GM19035 (cell line): ENCODE data around the gene ANO4.

Experiments used
- ATAC-seq: cut with Tn5 transposase; IDR thresholded peaks from one replicate; pipeline ENCODE4 v1.9.1; 2021; ENCODE audit not compliant: unreplicated experiment

Gene ANO4

DNA sequence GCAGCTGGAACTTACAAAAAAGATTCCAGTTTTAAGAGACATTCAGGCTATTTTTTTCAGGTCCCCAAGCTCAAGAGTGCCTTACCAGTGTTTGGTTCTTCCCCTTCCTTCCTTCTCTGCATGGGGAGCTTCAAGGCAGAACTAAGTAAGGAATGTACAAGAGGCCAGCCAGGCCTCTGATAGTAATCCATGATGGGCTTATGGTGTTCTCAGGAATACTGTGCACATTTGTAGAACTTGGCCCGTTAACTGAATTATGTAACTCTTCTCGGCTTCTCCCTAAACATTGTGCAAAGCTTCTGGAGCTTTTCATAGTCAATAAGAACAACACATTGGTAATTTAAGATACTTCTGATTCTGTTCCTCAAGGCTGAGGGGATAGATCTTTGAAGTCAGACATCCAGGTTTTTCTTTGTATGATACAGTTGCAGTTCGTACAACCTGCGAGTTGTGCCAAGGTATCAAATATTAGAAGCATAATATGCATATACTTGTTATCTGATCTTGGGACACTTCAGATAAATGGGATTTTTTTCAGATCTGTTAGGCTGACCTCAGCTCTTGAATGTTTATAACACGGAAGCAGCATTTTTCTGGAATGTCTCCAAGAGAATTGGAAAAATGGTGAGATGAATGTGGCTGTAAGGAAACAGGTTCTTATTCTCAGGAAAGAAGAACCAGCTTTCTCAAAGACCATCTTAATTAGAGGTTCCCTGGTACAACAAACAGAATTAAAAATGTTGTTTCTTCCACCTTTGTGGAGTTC lies 148.6 kb downstream of the ANO4 start:
- ATAC-seq = no peak

- ATAC-seq = no peak
Measured at GRCh38 chr12:100951756-100952155, 157.2 kb downstream of the ANO4 start.

DNA sequence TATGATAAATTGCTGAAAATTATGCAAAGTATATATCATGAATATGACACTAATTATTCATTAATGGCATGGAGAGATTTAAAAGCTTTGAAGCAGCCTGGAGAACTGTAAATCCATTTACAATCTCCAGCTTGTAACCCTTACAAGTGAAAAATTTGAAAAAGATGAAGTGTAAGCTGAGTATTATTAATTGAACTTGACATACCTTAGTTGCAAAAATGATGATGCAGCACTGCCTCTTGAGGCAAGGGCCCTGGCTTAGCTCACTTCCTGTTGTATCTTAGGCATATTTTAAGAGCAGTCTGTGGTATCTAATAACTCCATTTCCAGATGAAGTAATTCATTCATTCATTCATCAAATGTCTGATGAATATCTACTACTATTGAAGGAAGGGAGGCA lies 158.6 kb downstream of the ANO4 start:
- no peak for ATAC-seq

- ATAC-seq = no peak
Measured at GRCh38 chr12:100953677-100954076, 159.1 kb downstream of the ANO4 start.

DNA sequence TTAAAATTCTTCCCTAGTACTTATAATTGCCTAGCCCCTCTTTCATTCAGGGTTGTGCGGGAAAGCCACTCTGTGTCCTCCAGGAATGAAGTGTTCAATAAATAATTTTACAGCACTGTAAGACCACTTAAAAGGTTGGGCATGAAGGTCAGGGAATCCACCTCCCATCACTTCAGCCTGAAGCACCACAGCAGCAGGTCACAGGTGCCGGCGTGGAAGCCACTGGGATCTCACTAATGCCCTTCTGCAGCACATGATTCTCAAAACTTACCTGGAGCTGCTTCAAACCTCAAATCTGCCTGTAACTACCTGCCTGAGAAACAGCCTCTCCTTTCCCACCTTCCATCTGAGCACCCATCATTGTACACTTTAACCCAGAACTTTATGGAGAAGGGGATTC lies 159.5 kb downstream of the ANO4 start:
- ATAC-seq = no peak

- no peak for ATAC-seq
Measured at GRCh38 chr12:100955139-100955538, 160.6 kb downstream of the ANO4 start.

DNA sequence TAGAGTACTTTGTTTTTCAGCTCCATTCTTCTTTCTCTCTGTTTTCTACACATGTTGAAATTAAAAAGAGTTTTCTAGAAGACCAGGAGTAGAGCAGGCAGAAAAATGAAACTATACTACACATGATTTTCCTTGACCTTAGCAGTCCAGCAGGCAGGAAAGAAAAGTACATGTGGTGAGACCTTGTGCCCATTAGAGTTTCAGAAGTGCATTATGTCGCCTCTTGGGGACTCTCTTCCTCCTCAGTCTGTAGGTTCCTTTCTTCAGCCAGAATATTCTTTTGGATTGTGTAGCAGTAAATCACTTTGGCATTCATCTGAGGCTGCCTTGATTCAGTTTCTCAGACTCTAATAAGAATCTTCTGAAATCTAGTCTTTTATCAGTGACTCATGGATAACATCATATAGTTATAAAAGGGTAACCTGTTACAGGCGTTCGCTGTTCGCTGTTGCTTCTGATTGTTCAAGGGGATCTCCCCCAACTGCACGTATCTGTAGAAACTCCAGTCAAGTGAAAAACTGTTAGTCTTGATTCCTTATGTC lies 161.8 kb downstream of the ANO4 start:
- ATAC-seq = no peak

DNA sequence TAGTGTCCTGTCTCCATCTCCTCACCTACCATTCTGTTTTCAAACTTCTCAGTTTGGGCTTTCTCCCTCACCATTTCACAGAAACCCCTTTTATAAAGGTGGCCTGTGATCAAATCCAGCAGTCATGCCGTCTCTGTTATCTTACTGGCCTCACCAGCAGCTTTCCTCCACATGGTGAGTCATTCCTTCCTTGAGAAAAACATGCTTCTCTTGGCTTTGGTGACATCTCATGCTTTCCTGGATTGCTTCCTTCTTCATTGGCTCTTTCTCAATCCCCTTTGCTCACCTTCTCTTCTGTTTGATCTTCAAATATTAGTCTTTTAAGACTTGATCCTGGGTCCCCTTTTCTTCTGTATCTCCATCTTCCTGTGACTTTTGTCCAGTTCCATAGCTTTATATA lies 164.9 kb downstream of the ANO4 start:
- no peak for ATAC-seq

DNA sequence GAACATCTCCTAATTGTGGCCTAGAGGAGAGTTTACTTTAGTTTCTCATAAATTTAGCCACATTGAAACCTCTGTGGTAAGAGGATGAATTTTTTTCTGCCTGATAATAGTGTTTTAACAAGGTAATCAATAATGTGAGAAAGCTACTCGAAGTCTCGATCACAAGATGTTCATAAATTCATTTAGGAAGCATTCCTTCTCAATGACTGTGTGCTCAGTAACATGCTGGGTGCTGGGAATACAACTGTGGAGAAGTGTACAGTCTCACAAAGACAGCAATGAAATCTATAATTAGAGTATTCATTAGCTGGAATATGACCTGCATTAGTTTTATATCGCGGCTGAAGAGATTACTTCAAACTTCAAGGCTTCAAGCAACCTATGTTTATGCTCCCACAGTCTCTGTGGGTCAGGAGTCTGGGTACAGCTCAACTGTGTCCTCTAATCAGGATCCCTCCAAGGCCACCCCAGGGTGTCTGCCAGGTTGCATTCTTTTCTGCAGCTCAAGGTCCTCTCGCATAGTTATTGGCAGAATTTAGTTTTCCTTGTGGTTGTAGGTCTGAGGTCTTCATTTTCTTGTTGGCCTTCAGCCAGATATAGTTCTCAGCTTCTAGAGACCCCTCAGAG lies 167.6 kb downstream of the ANO4 start:
- ATAC-seq = no peak

DNA sequence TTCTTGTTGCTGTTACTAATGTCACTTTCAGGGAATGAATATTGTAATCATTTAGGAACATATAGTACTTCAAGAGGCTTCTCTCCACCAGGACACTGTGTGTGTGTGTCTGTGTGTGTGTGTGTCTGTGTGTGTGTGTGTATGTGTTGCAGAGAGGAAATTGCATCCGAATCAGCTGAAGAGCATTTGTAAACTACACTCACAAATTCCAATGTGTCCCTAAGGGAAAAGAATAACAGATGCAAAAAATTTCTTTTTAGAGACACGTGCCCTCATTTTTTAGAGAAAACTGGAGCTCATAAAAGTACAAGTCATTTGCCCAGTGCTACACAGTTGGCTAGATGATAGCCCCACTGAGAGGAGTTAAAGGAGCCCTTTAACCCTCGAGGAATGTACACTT lies 168.8 kb downstream of the ANO4 start:
- ATAC-seq = no peak

DNA sequence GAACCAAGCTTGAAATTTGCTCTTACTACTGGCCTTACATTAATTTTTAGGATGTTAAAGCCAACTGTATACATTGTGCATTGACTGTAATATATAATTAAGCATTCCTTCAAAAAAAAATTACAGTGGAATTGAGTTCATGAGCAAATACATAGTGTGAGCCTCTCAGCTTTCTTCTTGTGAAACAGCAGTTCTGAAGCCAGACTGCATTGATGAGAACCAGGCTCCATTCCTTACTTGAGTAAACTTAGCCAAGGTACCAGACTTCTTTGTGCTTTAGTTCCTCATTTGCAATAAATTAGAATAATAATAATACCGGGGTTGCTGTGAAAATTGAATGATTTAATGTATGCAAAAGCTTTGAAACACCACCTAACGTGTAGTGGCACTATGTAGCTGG lies 169.5 kb downstream of the ANO4 start:
- ATAC-seq = no peak

GRCh38 chr12:100967189-100967588 lies 172.6 kb downstream of the ANO4 start:
- ATAC-seq = no peak

DNA sequence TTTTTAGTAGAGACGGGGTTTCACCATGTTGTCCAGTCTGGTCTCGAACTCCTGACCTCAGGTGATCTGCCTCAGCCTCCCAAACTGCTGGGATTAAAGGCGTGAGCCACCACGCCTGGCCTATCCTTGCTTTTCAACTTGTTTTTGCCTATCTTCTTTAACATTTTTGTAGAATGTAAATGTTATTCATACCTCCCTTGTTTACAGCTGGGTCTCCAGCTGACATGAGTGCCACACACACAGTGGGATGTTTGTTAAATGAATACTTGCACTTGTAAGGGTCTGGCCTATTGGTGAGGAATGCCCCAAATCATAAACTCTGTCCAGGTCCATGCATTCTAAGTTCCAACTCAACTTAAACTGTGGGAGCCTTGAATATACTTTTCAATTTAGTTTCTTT lies 176.3 kb downstream of the ANO4 start:
- ATAC-seq = no peak

DNA sequence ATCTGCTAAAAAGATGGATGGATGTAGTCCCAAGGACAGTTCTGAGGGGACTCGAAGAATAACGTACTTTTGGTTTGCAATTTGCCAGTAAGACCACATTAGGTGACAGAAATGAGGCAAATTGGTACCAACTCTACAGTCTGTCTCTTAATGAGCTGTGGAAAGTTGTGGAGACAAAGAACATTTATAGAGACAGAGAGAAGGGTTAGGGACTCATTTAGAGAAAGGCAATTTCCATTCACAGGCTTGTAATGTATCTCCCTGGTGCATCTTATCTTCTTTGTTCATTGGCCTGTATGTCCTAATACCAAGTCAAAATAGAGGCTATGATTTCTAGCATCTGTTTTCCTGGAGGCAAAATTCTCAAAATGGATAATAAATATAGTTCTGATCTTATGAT lies 177.5 kb downstream of the ANO4 start:
- ATAC-seq = no peak

- ATAC-seq = no peak
Measured at GRCh38 chr12:100974341-100974740, 179.8 kb downstream of the ANO4 start.

GRCh38 chr12:100974747-100975146 lies 180.2 kb downstream of the ANO4 start:
- ATAC-seq = no peak

- no peak for ATAC-seq
Measured at GRCh38 chr12:100976735-100977134, 182.2 kb downstream of the ANO4 start.

GRCh38 chr12:100980856-100981255 lies 186.3 kb downstream of the ANO4 start:
- ATAC-seq = no peak

DNA sequence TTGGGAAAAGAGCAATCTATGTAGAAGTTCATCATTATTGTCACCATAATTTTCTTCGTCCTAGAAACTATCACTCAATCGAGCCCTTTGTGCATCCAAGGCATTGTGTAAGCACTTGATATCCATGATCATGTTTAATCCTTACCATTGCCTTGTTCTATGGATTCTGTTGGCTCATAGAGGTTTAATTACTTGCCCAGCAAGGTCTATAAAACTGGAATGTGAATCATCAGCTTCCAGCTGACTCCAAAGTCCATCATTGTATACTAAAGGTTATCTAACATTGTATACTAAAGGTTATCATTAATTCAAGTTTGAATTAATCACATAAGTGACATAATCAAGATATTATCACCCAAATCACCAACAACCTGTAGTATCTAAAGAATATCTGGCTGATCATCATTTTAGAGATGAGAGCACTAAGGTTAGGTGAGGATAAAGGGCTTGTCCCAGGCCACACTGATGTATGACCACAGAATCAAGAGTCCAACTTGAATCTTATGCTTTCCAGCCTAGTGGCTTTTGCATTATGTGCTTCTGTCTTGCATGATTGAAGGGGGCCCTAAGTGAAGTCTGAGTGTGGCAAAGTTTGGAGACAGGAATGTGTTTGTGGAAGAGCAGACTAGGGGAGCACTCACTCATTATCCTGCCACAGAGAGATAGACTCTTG lies 188.1 kb downstream of the ANO4 start:
- ATAC-seq = no peak

DNA sequence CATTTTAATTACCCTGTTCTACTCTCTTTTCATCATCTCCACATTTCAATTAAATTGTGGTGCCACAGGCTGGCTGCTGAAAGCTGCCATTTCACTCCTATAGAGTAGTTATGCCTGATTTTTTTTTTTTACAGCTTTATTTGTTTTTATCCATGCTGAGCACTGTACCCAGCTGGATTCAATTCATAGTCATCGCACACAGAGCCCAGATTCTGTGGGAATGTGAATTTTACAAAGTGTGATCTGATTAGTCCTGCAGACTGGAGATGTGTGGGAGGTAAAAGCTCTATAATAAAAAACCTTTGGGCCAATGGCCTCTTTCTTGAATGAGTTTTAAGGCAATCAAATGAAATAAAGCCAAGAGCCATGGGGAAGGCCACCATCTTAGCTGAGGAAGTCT lies 190.2 kb downstream of the ANO4 start:
- ATAC-seq = no peak

- ATAC-seq = no peak
Measured at GRCh38 chr12:100986595-100987547, 192.3 kb downstream of the ANO4 start.
